ENCODE results near the gene TBCA.

The TBCA gene

DNA sequence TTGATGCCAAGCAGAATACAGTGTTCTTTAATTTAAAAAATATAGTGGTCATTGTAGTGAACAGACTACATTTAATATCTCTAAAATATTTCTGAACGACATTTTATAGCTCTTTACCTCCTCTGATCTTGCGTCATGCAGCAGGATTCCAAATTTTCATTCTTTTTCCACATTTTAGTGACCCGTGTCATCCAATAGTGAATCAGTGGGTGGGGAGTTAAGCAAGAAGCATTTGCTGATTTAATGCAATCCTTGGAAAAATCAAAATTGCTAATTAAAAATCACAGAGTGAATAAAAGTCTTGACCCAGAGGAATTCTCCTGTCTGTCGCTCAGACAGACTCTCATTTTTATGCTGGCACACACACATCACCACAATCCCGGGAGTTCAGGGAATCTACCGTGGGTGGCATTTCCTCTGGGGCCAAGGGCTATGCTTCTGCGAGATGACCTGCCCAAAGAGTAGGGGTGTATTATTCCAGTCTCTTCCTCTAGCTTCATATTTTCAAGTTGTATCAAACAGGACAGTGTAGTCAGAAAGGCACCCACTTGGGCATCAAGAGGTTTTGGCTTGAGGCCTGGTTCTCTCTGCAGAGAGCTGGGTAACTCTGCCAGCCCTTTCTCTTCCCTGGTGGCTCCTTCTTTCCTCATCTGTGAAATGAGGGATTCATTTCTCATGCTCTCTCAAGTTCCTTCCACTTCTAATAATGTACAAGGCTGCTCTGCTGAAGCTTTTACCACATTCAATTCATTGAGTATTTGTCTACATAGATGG is 112.9 kb downstream of the TBCA start:
- Mint-ChIP-seq H3K4me3 (no peak overlapping the region), H3K36me3 (ENCODE audit: insufficient read depth) (no peaks in the 10 kb centered on the region), H3K4me1 (ENCODE audit: low read depth in 2 of 2) (no peaks in the 10 kb centered on the region), H3K27ac (no peak overlapping the region), H3K9me3 (no peaks in the 10 kb centered on the region), H3K27me3 (peaks cover 19 to 39% of the 10 kb centered on the region in 2 donors)
- ATAC-seq (replicated peaks) (no peak), DNase-seq (no peak)

DNA sequence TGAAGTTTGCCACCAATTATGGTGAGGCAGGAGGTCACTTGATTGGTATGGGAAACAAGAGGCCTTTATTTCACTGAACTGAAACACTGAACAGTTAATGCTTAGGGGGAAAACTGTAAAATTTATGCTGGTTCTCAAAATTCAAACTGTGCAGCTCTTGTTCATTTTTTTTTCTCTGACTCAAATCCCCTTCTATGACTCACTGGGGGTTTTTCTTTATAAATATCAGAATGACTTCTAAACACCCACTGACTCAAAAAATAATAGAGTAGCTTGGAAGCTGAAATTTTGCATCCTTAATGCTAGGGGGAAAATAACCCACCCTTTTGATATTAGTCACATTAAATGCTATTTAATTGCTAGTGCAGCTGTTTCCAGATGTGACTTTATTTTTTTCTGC is 113.5 kb downstream of the TBCA start:
- Mint-ChIP-seq H3K4me1 (ENCODE audit: low read depth in 2 of 2) (no peaks in the 10 kb centered on the region), H3K27ac (no peak overlapping the region), H3K9me3 (no peaks in the 10 kb centered on the region), H3K27me3 (peaks cover 26 to 45% of the 10 kb centered on the region in 2 donors), H3K4me3 (no peak overlapping the region), H3K36me3 (ENCODE audit: insufficient read depth) (no peaks in the 10 kb centered on the region)
- DNase-seq (no peak), ATAC-seq (replicated peaks) (no peak)

DNA sequence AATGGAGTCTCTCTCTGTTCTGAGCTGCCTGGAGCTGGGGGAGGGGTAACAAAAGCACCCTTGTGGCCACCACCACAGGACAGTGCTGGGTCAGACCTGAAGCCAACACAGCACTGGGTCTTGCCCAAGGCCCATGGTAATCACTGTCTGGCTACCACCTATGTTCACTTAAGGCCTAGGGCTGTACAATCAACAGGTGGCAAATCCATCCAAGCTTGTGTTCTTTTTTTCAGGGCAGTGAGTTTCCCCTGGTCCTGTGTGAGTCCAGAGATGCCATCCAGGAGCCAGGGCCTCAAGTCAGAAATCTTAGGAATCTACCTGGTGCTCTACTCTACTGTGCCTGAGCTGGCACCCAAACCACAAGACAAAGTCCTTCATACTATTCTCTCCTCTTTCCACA is 117.5 kb downstream of the TBCA start:
- peaks cover 44 to 55% of the 10 kb centered on the region in 2 donors for H3K27me3 Mint-ChIP-seq
- H3K9me3 Mint-ChIP-seq = no peaks in the 10 kb centered on the region
- no peaks in the 10 kb centered on the region for H3K36me3 Mint-ChIP-seq (ENCODE audit: insufficient read depth)
- no peak overlapping the region for H3K27ac Mint-ChIP-seq
- DNase-seq (no peak), ATAC-seq (replicated peaks) (no peak)
- no peaks in the 10 kb centered on the region for H3K4me1 Mint-ChIP-seq (ENCODE audit: low read depth in 2 of 2)
- no peak overlapping the region for H3K4me3 Mint-ChIP-seq

DNA sequence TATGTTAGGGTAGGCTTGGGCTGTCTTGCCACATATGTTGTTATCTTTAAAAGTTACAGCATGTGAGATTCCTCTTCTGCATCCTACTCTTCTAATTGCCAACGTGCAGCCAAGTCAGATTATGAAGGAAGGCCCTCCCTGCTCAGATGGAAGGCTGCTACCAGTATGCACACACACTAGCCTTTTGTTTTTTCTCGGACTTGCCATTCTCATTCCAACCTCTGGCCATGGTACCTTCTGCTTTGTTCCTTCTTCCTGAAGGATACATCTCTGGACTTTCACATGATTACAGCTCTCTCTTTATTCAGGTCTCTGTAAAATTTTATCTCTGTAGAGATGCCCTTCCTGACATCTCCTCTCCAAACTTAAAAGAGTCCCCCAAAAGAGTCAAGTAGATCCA is 124.8 kb downstream of the TBCA start:
- Mint-ChIP-seq H3K4me1 (ENCODE audit: low read depth in 2 of 2) (no peaks in the 10 kb centered on the region), H3K27ac (no peak overlapping the region), H3K4me3 (no peak overlapping the region), H3K9me3 (no peaks in the 10 kb centered on the region), H3K36me3 (ENCODE audit: insufficient read depth) (no peaks in the 10 kb centered on the region), H3K27me3 (peaks cover 36 to 78% of the 10 kb centered on the region in 2 donors)
- ATAC-seq (replicated peaks) (no peak), DNase-seq (no peak)

DNA sequence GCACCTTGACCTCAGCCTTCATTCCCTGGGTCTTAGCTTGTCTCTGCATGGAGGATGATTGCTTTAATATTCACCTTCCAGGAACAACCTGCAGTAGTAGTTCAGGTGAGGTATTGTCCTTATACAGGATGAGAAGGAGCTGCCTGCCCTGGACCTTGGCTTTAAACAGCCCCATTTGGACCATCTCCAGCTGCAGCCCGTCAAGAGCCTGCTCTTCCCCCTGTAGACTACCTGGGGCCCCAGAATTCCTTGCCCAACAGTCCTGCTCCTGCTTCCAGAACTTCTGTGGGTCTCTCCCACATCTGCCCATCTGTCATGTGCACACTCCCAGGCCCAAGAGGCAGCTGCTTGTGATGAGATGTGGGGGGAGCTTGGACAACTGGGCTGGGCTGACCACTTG is 125.5 kb downstream of the TBCA start:
- H3K4me1 Mint-ChIP-seq (ENCODE audit: low read depth in 2 of 2) = no peaks in the 10 kb centered on the region
- no peaks in the 10 kb centered on the region for H3K9me3 Mint-ChIP-seq
- no peak for ATAC-seq (replicated peaks)
- H3K27me3 Mint-ChIP-seq = peaks cover 40 to 85% of the 10 kb centered on the region in 2 donors
- H3K27ac Mint-ChIP-seq = no peak overlapping the region
- no peaks in the 10 kb centered on the region for H3K36me3 Mint-ChIP-seq (ENCODE audit: insufficient read depth)
- DNase-seq = no peak
- no peak overlapping the region for H3K4me3 Mint-ChIP-seq

DNA sequence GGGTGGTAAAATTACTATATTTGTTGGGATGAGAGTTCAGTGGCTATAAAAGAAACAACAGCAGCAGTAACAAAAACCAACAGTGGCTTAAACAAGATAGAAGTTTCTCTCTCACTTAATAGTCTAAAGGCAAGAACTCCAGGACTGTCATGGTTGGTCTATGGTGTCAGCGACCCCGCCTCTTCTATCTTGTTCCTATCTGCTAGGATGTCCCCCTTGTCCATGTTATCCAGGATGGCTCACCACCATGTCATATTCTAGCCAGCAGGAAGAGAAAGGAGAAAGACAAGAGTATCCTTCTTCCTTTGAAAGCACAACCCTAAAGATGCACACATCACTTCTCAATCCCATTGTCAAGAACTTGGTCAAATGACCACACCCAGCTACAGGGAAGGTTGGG is 126.4 kb downstream of the TBCA start:
- no peak overlapping the region for H3K27ac Mint-ChIP-seq
- no peak overlapping the region for H3K4me3 Mint-ChIP-seq
- peaks cover 1 to 5% of the 10 kb centered on the region in 2 donors for H3K4me1 Mint-ChIP-seq (ENCODE audit: low read depth in 2 of 2)
- H3K9me3 Mint-ChIP-seq = no peaks in the 10 kb centered on the region
- DNase-seq (no peak), ATAC-seq (replicated peaks) (no peak)
- peaks cover 45 to 91% of the 10 kb centered on the region in 2 donors for H3K27me3 Mint-ChIP-seq
- no peaks in the 10 kb centered on the region for H3K36me3 Mint-ChIP-seq (ENCODE audit: insufficient read depth)

DNA sequence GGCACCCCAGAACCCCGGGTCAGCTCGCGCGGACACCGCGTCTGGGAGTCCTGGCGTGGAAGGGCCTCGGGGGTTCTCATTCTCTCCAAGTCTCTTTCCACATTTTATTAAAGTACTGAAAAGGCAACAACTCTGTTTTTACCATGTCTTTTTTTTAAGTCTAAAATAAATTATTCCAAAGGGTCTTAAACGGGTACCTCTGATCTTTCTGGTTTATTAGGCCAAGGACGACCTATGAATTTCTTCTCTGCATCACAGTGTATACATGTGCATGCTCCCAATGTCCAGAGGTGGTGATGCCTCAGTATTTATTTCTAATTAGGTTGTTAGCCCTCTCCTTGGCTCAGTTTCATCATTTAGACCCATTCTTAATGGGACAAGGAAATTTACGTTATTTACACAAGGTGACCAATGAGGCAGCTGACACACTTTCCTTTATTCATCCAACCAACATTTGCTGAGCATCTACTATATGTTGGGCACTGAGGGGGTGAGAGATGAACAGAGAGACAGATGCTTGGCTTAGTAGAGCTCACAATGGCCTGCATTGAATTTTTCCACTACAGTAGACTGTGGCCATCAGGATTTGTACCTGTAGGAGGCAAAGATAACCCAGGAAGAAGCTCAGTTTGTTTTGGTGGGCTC is 130.0 kb downstream of the TBCA start:
- H3K27ac Mint-ChIP-seq = no peak overlapping the region

DNA sequence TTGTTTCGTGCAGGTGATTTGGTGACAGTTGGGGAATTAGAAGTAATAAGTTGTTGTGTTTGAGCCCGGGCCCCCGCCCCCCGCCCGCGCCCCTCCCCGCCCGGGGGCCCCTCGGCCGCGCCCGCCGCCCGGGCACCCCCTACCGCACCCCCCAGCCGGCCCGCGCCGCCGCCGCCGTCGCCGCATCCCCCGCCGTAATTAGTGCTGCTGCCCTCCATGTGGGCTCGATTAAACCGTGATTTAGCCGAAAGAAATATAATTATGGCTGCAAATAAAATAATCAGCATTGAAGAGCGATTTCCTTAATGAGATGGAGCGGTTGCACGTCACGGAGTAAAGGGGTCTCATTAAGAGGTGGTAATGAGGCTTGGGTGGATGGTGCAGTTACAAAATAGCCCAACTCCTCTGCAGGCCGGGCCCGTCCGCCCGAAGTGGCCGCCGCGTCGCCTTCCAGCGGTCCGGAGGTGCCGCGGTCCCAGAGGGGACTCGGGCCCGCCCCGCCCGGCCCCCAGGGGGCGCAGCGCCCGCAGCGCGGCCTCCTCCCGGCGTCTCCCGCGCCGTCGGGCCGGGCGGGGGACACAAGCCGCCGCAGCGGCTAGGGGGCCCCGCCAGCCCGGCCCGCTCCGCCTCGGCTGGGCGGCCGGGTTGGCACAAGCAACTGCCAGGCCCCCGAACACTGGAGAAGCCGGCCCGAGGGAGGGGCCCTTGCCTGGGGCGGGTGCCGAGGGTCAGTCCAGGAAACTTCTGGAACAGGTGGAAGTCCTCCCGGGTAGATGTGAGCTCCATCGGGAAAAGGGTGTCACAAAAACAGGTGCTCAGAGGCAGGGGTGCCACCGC is 130.8 kb downstream of the TBCA start:
- H3K4me3 Mint-ChIP-seq = peak overlapping the region; percentile 42 to 58
- H3K27me3 Mint-ChIP-seq = peaks cover 74 to 97% of the 10 kb centered on the region in 2 donors
- H3K9me3 Mint-ChIP-seq = peaks cover 0 to 2% of the 10 kb centered on the region in 2 donors
- peaks cover 11 to 15% of the 10 kb centered on the region in 2 donors for H3K4me1 Mint-ChIP-seq (ENCODE audit: low read depth in 2 of 2)
- H3K27ac Mint-ChIP-seq = no peak overlapping the region
- peaks cover 24% of the 10 kb centered on the region for H3K36me3 Mint-ChIP-seq (ENCODE audit: insufficient read depth)
- peak; percentile 79 for ATAC-seq (replicated peaks)
- DNase-seq = peak in 1 of 3 experiments; percentile 32

More for the DNA sequence above, 130.0 kb downstream of the TBCA start:
- peaks cover 66 to 97% of the 10 kb centered on the region in 2 donors for H3K27me3 Mint-ChIP-seq
- peaks cover 9 to 15% of the 10 kb centered on the region in 2 donors for H3K4me1 Mint-ChIP-seq (ENCODE audit: low read depth in 2 of 2)
- peaks cover 0 to under 1% of the 10 kb centered on the region in 2 donors for H3K9me3 Mint-ChIP-seq
- peak overlapping the region; percentile 42 to 50 for H3K4me3 Mint-ChIP-seq
- H3K36me3 Mint-ChIP-seq (ENCODE audit: insufficient read depth) = peaks cover 20% of the 10 kb centered on the region
- ATAC-seq (replicated peaks) (no peak), DNase-seq (no peak)

DNA sequence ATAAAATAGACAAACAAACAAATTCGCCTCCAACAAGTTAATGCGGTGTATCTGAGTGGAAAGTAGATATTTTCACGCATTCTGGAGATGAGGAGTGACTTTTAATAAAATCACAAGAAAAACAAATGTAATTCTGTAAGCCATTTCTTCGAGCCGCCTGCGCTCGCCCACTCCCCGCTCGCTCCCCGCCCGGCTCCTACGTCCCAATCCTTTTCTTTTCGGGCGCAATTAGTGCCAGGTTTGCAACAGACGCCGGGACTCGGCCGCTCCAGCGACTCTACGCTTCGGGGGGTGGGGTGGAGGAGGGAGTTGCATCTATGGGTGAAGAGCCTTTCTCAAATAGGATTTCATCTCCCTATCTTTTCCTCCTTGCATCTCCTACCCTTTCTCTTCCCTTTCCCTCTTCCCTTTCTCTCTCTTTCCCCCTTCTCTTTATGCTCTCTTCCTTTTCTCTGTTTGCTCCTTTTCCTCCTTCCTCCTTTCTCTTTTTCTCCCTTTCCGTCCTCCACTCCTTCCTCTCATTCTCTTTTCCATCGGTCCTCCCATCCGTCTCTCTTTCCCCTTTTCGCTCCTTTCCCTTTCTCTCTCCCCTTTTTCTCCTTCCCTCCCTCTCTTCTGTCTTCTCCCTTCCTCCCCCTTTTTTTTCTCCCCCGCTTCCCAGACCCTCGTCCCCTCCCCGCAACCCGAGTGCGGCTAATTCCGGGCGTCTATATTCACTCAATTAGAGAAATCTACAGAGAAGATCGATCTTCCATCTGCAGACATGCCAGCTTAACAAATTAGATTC is 131.6 kb downstream of the TBCA start:
- H3K27ac Mint-ChIP-seq = no peak overlapping the region
- DNase-seq (no peak), ATAC-seq (replicated peaks) (no peak)
- peaks cover 81 to 97% of the 10 kb centered on the region in 2 donors for H3K27me3 Mint-ChIP-seq
- peak overlapping the region; percentile 36 to 58 for H3K4me3 Mint-ChIP-seq
- H3K4me1 Mint-ChIP-seq (ENCODE audit: low read depth in 2 of 2) = peaks cover 11 to 15% of the 10 kb centered on the region in 2 donors
- peaks cover 0 to 2% of the 10 kb centered on the region in 2 donors for H3K9me3 Mint-ChIP-seq
- peaks cover 27% of the 10 kb centered on the region for H3K36me3 Mint-ChIP-seq (ENCODE audit: insufficient read depth)

DNA sequence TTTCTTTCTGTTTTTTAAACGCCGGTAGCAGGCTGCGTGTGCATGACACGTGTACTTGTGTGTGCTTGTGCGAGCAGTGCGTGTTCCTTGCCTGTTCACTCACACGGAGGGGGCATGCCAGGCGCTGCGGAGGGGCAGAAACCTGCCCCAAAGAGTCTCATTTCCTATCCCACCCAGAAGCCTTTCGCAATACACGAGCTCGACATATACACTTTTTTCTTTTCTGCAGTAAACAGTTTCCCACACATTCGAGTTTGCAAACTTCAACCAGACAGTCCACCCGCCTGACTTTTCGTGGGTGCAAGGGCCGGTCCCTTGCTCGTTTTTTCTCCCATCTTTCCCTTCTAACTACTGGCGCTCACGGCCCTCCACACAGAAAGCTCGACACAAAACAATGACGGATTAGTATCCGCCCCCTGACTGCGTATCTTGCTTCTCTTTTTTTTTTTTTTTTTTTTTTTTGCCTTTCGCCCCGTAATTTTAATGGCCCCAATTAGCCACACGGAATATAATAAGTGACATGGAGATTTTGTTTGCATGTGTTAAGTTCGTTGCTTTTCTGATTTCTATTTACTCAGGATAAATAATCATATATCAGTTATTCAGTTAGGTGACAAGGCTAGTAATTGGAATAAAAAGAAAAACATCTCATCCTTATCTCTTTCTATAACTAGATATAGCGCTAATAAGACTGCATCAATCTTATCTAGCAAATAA is 132.3 kb downstream of the TBCA start:
- Mint-ChIP-seq H3K9me3 (peaks cover 0 to 4% of the 10 kb centered on the region in 2 donors), H3K4me3 (peak overlapping the region in 1 of 2 donors; percentile 36), H3K4me1 (ENCODE audit: low read depth in 2 of 2) (peaks cover 11 to 15% of the 10 kb centered on the region in 2 donors), H3K27ac (no peak overlapping the region), H3K36me3 (ENCODE audit: insufficient read depth) (peaks cover 31% of the 10 kb centered on the region), H3K27me3 (peaks cover 84 to 97% of the 10 kb centered on the region in 2 donors)
- DNase-seq (no peak), ATAC-seq (replicated peaks) (no peak)

DNA sequence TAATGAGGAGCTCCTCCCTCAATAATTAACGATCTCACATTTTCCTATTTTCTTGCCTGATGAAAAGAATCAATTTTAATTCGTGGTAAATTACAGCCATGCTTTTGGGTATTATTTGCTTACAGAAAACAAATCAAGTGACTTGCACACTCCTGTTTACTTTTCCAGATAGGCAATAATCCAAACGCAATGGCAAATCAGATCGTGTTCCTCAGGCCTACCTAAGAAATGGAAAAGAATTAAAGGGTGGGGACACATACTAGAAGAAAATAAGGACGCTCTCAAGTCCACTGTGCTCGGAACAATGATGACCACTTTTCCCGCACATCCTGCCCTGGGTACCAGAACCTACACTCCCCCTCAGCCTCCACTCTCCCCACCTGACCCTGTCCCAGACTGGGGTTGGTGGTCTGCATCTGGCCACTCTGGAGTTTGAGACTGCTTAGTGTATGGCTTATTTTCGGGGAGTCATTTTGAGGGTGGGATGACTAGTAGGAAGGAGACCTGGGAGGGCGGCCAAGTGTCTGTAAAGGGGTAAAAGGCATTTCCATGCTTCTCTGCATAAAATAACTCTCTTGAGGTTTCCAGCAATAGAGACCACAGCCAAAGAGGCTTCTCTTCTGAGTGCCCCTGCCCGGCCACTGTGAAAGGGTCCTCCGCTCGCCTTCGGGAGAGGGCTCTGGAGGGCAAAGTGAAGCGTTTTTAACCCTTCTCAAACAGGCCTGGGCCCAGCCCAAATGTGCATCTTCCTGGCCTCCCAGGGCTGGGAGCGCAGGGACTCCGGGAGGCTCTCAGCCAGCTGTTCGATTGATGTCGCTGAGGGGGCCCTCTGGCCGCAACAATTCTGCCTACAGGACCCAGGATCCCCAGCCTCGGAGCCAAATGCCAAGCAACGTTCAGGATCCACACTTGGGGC is 133.1 kb downstream of the TBCA start:
- Mint-ChIP-seq H3K27ac (no peak overlapping the region), H3K9me3 (peaks cover 0 to 4% of the 10 kb centered on the region in 2 donors), H3K36me3 (ENCODE audit: insufficient read depth) (peaks cover 36% of the 10 kb centered on the region), H3K4me1 (ENCODE audit: low read depth in 2 of 2) (peaks cover 11 to 15% of the 10 kb centered on the region in 2 donors), H3K4me3 (peak overlapping the region in 1 of 2 donors; percentile 9), H3K27me3 (peaks cover 80 to 94% of the 10 kb centered on the region in 2 donors)
- ATAC-seq (replicated peaks) = no peak
- no peak for DNase-seq
